ENCODE measurements around the gene DOCK4.

Gene DOCK4

GRCh38 chr7:112038353-112038752 lies 167.8 kb downstream of the DOCK4 start:
- no peak for TF ChIP-seq CTCF (IDR thresholded peaks at IDR 0.05; ENCODE audit: extremely low read depth, insufficient read depth, missing control alignments)
- DNase-seq (ENCODE audit: low spot score), result no peak
- in situ Hi-C loops (cut with MboI; ENCODE audit: low pct_unique_long_range_greater_than_20kb, low sequenced_read_pairs, unreplicated experiment), result no loop called here

- in situ Hi-C loops (cut with MboI; ENCODE audit: low pct_unique_long_range_greater_than_20kb, low sequenced_read_pairs, unreplicated experiment), result no loop called here
- no peak for DNase-seq (ENCODE audit: low spot score)
- no peak for TF ChIP-seq CTCF (IDR thresholded peaks at IDR 0.05; ENCODE audit: extremely low read depth, insufficient read depth, missing control alignments)
These were observed 170.1 kb downstream of the DOCK4 start for GRCh38 chr7:112036071-112036470.

- DNase-seq (ENCODE audit: low spot score), result no peak
- in situ Hi-C loops (cut with MboI; ENCODE audit: low pct_unique_long_range_greater_than_20kb, low sequenced_read_pairs, unreplicated experiment), result no loop called here
- no peak for TF ChIP-seq CTCF (IDR thresholded peaks at IDR 0.05; ENCODE audit: extremely low read depth, insufficient read depth, missing control alignments)
These were observed 174.5 kb downstream of the DOCK4 start for GRCh38 chr7:112031689-112032088.

- in situ Hi-C loops (cut with MboI; ENCODE audit: low pct_unique_long_range_greater_than_20kb, low sequenced_read_pairs, unreplicated experiment), result no loop called here
- TF ChIP-seq CTCF (IDR thresholded peaks at IDR 0.05; ENCODE audit: extremely low read depth, insufficient read depth, missing control alignments), result no peak
- DNase-seq (ENCODE audit: low spot score), result no peak
These were observed 180.6 kb downstream of the DOCK4 start for GRCh38 chr7:112025556-112025955.

- in situ Hi-C loops (cut with MboI; ENCODE audit: low pct_unique_long_range_greater_than_20kb, low sequenced_read_pairs, unreplicated experiment), result no loop called here
- no peak for DNase-seq (ENCODE audit: low spot score)
- TF ChIP-seq CTCF (IDR thresholded peaks at IDR 0.05; ENCODE audit: extremely low read depth, insufficient read depth, missing control alignments), result no peak
These were observed 182.4 kb downstream of the DOCK4 start for GRCh38 chr7:112023786-112024185.

GRCh38 chr7:112023282-112023681 lies 182.9 kb downstream of the DOCK4 start:
- in situ Hi-C loops (cut with MboI; ENCODE audit: low pct_unique_long_range_greater_than_20kb, low sequenced_read_pairs, unreplicated experiment), result no loop called here
- TF ChIP-seq CTCF (IDR thresholded peaks at IDR 0.05; ENCODE audit: extremely low read depth, insufficient read depth, missing control alignments), result no peak

GRCh38 chr7:112022128-112022527 lies 184.1 kb downstream of the DOCK4 start:
- no peak for DNase-seq (ENCODE audit: low spot score)
- in situ Hi-C loops (cut with MboI; ENCODE audit: low pct_unique_long_range_greater_than_20kb, low sequenced_read_pairs, unreplicated experiment), result no loop called here
- TF ChIP-seq CTCF (IDR thresholded peaks at IDR 0.05; ENCODE audit: extremely low read depth, insufficient read depth, missing control alignments), result no peak

More at GRCh38 chr7:112023282-112023681, 182.9 kb downstream of the DOCK4 start:
- DNase-seq (ENCODE audit: low spot score), result no peak

Data from GM13977 (cell line).